Adipocyte (in vitro differentiated cells): Measurements from ENCODE around the gene POLDIP3.
"Not testable (repeated sequence)": the region's sequence is repeated elsewhere in the genome, so short reads cannot be mapped to it uniquely, and the experiment has no call there.

ENCODE experiments used
- DNase-seq: peaks from one replicate; pipeline ENCODE4 v3.0.0-alpha.2; 2015; ENCODE audit warnings: low read depth
- H3K27me3 ChIP-seq: replicated peaks from 2 replicates; pipeline ENCODE4 v1.7.0; 2013; ENCODE audit warnings: mild to moderate bottlenecking, low read length, moderate library complexity; ENCODE audit not compliant: control insufficient read depth, insufficient read depth
- H3K36me3 ChIP-seq: 2 replicates; pipeline ENCODE4 v1.7.0; 2013; ENCODE audit warnings: low read length, mild to moderate bottlenecking, moderate library complexity; ENCODE audit not compliant: control insufficient read depth, insufficient read depth, severe bottlenecking
- H3K4me1 ChIP-seq: 2 replicates; pipeline ENCODE4 v1.7.0; 2013; ENCODE audit warnings: mild to moderate bottlenecking, low read length, moderate library complexity; ENCODE audit not compliant: control insufficient read depth, insufficient read depth
- H3K4me3 ChIP-seq: 2 replicates; pipeline ENCODE4 v1.7.0; 2013; ENCODE audit warnings: mild to moderate bottlenecking, low read length, moderate library complexity
- H3K9ac ChIP-seq: 2 replicates; pipeline ENCODE4 v1.7.0; 2013; ENCODE audit warnings: mild to moderate bottlenecking, low read length, moderate library complexity
- H3K9me3 ChIP-seq: 2 replicates; pipeline ENCODE4 v1.7.0; 2013; ENCODE audit warnings: mild to moderate bottlenecking, low read length, moderate library complexity; ENCODE audit not compliant: control insufficient read depth

The POLDIP3 gene

DNA sequence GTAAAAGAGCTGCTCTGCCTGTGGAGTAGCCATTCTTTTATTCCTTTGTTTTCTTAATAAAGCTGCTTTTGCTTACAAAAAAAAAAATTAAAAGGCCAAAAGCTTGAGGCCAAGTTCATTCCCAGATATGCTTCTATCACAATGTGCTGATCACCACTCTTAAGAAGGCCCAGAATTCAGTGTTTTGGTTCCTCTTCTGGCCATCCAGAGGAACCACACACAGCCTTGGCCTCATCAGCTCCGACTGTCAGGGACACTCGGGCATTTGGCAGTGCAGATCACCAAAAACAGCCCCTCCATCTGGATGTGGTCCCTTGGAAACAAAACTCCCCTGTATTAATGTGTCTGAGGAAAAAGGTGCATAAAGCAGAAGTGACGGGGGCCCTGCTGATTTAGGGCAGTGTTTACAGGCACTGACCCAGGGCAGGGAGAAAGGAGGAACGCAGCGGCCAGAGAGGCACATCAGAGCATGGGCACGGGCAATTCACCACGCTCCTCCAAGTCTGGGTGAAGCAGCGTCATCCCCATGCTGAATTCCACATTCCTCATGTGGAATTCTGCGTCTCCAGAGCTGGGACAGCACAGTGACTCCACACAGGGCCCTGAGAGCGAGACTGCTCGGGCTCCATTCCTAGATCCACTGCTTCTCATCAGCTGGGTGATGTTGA is 17.7 kb downstream of the POLDIP3 start:
- peaks cover 17% of the 10 kb centered on the region for H3K4me1 ChIP-seq
- no peaks in the 10 kb centered on the region for H3K9me3 ChIP-seq
- no peak overlapping the region for H3K4me3 ChIP-seq
- H3K9ac ChIP-seq: no peak overlapping the region
- H3K36me3 ChIP-seq: peaks cover 84% of the 10 kb centered on the region
- no peaks in the 10 kb centered on the region for H3K27me3 ChIP-seq
- DNase-seq: no peak

DNA sequence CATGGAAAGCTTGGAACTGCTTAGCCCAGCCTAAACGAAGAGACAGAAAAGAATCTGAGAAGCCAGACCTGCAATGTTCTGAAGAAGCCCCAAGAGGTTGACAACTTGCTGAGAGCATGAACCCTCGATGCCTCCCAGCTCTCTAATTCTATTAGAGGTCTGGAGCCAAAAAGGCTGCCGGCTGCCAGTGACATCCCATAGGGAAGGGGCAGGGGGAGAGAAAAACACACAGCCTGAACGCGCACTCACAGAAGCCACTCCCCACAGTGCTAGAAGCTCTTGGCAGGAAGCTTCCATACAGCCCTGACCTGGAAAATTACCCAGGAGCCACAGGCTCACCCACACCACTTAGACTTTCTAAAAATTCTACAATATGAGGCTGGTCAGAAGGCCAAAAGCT is 18.3 kb downstream of the POLDIP3 start:
- no peak for DNase-seq
- H3K27me3 ChIP-seq: no peaks in the 10 kb centered on the region
- H3K36me3 ChIP-seq: peaks cover 87% of the 10 kb centered on the region
- H3K4me1 ChIP-seq: peaks cover 17% of the 10 kb centered on the region
- H3K9me3 ChIP-seq: no peaks in the 10 kb centered on the region
- no peak overlapping the region for H3K4me3 ChIP-seq
- H3K9ac ChIP-seq: no peak overlapping the region

DNA sequence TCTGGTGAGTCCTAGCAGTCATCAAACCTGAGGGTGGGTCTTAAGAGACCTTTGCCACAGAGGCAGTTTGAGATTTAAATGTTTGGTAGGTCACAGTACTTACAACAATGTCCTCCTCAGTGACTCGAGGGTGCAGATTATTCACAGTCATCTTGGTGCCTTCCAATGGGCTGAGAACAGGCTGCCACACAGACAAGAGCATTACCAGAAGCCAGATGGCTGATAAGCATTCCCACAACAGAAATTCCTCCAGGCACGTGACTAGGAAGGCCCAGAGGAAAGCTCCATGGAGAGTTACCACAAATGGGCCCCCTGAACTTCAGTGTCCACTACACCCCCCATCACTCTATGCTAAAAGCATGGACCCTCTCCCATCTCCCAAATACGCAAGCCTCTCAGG is 19.2 kb downstream of the POLDIP3 start:
- Histone ChIP-seq H3K36me3 (peaks cover 87% of the 10 kb centered on the region), H3K4me3 (no peak overlapping the region), H3K4me1 (peaks cover 17% of the 10 kb centered on the region), H3K27me3 (no peaks in the 10 kb centered on the region), H3K9me3 (no peaks in the 10 kb centered on the region), H3K9ac (no peak overlapping the region)
- DNase-seq: no peak

DNA sequence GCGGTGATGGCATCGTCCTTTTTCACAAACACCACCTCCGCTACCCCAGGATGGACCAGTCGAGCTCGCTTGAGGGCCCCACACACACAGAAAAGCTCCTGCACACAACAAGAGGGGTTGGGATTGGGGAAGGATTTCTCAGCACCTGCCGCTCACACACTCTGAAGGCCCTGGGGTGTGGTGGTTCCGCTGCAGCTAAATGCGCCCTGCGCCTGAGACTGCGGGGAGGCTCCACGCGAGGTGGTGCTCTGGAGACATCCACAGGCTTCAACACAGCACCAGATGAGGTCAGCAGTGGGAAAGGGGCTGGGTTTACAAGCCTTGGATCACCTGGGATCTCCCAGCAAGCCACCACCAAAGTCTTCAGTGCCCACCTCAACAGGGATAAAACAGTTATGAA is 22.7 kb downstream of the POLDIP3 start:
- H3K9ac ChIP-seq: no peak overlapping the region
- H3K4me3 ChIP-seq: no peak overlapping the region
- H3K36me3 ChIP-seq: peaks cover 84% of the 10 kb centered on the region

DNA sequence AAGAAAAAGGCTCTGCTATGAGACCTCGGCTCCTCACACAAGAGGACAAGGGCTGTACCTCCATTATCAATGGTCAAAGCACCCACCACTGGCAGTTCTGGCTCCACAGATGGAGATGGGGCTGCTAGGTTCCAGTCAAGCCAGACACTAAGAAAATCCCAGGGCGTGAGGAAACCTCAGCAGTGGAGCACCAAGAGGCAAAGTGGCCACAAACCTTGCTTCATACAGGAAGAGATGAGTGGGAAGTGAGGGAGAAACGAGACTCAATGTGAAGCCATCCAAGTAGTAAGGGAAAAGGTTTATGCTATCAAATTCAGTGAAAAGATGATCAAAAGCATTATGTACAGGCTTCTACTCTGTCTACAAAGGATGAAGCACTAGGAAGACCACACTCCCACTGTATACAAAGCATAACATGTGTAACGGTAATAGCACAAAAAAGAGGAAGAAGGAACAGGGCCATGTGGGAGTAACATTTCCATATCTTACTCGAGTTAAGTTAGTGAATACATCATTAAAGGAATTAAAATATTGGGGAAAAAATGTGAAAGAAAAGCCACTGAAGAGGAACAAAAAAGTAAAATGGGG is 27.0 kb downstream of the POLDIP3 start:
- H3K9me3 ChIP-seq: no peaks in the 10 kb centered on the region
- H3K9ac ChIP-seq: no peak overlapping the region
- H3K36me3 ChIP-seq: peaks cover 87% of the 10 kb centered on the region
- H3K4me3 ChIP-seq: no peak overlapping the region
- H3K27me3 ChIP-seq: no peaks in the 10 kb centered on the region
- DNase-seq: no peak
- H3K4me1 ChIP-seq: peaks cover 12% of the 10 kb centered on the region

More for the DNA sequence above, 22.7 kb downstream of the POLDIP3 start:
- no peak for DNase-seq
- no peaks in the 10 kb centered on the region for H3K27me3 ChIP-seq
- H3K9me3 ChIP-seq: no peaks in the 10 kb centered on the region
- H3K4me1 ChIP-seq: peaks cover 18% of the 10 kb centered on the region

DNA sequence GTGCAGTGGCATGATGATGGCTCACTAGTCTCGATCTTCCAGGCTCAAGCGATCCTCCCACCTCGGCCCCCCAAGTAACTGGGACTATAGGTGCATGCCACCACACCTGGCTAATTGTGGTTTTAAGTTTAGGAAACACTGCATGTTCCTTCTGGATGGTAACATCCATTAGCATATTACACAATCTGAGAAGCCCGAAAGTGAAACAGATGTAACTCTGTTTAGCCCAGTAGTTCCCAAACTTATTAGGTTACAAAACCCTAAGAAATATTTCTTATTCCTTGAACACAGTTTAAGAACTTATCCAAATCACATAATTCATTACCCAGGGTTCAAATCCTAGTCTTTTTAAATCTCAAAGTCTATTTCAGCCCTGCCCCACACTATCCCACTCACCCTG is 28.3 kb downstream of the POLDIP3 start:
- no peak overlapping the region for H3K4me3 ChIP-seq
- peak overlapping the region; percentile 14 for H3K9ac ChIP-seq
- H3K27me3 ChIP-seq: no peaks in the 10 kb centered on the region
- no peak for DNase-seq
- peaks cover 17% of the 10 kb centered on the region for H3K4me1 ChIP-seq
- peaks cover 77% of the 10 kb centered on the region for H3K36me3 ChIP-seq
- no peaks in the 10 kb centered on the region for H3K9me3 ChIP-seq

DNA sequence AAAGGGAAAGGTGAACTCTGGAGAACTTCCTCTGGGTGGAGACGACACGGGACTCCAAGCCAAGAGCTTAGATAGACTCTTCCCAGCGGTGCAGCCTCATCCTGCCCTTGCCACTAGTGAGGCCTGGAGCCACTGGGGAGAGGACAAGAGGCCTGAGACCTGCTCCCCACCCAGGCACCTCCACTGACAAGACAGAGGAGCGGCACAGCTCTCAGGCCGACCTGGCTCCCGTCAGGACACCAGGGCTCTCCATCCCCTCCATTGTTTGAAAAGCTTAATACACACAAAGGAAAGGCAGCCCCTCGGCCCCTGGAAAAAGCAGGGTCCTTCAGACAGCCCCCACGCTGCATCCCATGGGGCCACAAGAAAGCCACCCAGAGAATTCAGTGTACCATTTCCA is 29.6 kb downstream of the POLDIP3 start:
- Histone ChIP-seq H3K4me3 (no peak overlapping the region), H3K4me1 (peaks cover 17% of the 10 kb centered on the region), H3K27me3 (no peaks in the 10 kb centered on the region), H3K9ac (no peak overlapping the region), H3K9me3 (no peaks in the 10 kb centered on the region), H3K36me3 (peaks cover 67% of the 10 kb centered on the region)
- DNase-seq: no peak

DNA sequence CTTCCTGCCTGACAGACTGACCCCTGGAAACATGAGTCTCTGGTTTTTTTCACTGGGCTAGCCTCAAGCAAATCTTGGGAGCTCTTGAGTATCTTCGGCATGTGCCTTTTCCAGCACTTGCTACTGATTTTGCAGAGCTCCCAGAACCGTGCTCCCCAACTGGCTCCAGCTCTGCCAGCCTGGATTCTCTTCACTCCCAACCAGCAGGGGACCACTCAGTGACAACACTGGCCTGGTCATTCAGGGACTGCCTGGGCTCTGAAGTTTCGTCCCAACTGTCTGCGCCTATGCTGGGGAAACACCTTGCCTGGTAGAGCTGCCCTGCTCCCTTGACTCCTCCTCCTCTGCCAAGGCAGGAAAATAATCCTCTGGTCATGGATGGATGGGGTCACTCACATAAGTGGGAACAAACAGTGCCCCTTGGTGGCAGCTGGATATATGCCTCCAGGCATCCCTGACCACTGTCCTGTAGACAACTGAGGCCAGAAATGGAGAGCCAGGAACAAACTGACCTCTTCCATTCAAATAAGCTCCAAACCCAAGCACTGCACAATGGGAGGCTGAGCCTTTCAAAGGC is 30.2 kb downstream of the POLDIP3 start:
- Histone ChIP-seq H3K9me3 (no peaks in the 10 kb centered on the region), H3K4me1 (peaks cover 17% of the 10 kb centered on the region), H3K9ac (no peak overlapping the region), H3K4me3 (no peak overlapping the region), H3K27me3 (no peaks in the 10 kb centered on the region), H3K36me3 (peaks cover 63% of the 10 kb centered on the region)
- DNase-seq: no peak

DNA sequence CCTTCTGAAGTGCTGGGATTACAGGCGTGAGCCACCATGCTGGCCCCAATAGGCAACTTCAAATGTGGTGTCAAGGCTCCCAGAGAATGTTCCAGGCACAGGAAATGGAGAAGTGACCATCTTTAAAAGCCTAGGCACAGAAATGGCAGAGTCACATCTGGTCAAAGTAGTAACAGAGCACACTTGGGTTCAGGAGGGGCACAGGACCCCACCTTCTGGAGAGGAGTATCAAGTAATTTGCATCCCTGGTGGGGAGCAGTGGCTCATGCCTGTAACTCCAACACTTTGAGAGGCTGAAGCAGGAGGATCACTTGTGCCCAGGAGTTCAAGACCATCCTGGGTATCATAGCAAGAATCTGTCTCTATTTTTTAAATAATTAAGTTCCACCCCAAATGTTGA is 31.7 kb downstream of the POLDIP3 start:
- H3K9ac ChIP-seq: no peak overlapping the region
- H3K4me1 ChIP-seq: peaks cover 17% of the 10 kb centered on the region
- peaks cover 67% of the 10 kb centered on the region for H3K36me3 ChIP-seq
- H3K27me3 ChIP-seq: no peaks in the 10 kb centered on the region
- no peak overlapping the region for H3K4me3 ChIP-seq
- no peak for DNase-seq
- no peaks in the 10 kb centered on the region for H3K9me3 ChIP-seq

DNA sequence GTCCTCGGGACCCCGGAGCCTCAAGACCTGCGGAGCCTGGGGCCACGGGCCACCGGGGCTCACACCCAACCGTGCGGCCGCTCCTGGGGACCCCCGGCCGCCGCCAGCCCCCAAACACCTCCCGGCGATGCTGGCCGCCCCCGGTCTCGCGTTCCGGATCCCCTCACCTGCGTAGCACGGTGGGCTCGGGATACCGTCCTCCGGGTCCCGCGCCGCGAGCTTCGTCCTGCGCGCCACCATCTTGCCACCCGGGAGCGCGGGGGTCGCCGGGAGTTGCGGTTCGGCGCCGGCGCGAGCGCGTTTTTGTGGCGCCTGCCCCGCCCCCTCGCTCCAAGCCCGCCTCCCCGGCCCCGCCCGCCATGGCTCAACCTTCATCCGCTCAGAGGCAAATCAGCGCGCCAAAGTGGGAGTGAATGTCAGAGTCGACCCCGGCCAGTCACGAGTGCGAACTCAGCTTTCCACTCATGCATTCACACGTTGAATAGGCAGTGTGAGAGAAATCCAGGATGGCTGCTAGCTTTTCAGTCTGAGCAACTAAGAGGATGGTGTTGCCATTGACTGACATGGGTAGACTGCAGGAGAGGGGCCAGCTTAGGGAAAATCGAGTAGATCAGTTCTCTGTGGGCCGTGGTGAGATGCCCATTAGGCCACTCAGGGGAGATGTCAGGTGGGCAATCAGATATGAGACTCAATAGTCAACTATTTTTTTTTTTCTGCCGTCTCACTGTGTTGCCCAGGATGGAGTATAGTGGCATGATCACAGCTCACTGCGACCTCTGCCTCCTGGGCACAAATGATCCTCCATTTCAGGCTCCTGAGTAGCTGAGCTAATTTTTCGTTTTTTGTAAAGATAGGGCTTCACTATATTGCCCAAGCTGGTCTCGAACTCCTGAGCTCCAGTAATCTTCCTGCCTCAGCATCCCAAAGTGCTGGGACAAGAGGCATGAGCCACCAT is 32.6 kb downstream of the POLDIP3 start:
- Histone ChIP-seq H3K36me3 (peaks cover 67% of the 10 kb centered on the region), H3K27me3 (no peaks in the 10 kb centered on the region), H3K4me1 (peaks cover 16% of the 10 kb centered on the region), H3K4me3 (peak overlapping the region; percentile 82), H3K9ac (peak overlapping the region; percentile 86), H3K9me3 (no peaks in the 10 kb centered on the region)
- peak; percentile 87 for DNase-seq

DNA sequence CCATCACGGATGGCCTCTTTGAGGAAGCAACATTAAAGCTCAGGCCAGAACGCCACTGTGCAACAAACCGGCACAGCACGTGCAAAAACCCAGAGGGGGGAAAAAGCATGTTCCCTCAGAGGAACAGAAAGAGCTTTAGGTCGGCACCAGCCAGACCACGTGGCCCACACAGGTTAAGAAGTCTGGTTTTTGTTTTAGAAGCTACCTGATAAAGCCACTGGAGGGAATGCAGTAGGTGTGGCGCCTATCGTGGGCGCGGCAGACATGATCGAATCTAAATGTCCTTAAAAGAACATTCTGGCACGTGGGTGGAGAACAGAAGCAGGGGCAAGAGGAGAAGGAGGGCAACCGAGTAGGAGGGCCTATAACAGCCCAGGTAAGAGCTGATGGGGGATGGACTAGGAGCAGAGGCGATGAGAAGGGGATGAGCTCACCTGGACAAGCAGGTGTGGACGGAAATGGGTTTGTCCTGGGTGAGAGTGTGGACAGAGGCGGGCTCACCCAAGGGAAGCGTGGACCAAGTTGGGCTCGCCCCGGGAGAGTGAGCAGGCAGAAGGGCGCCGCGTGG is 33.4 kb downstream of the POLDIP3 start:
- H3K4me1 ChIP-seq, H3K27me3 ChIP-seq, H3K9me3 ChIP-seq, DNase-seq: not testable (repeated sequence)
- H3K4me3 ChIP-seq: peak overlapping the region; percentile 82
- peaks cover 62% of the 10 kb centered on the region for H3K36me3 ChIP-seq
- peak overlapping the region; percentile 86 for H3K9ac ChIP-seq
